Uterus (tissue), 2 donors: ENCODE data around the gene KLHL24.

Experiments used
- POLR2A ChIP-seq, 2 donors: fragments of 450-650 bp; IDR thresholded peaks; one replicate each; pipeline ENCODE4 v1.6.1; 2016; ENCODE audit warnings: antibody characterized with exemption in 2 of 2, mild to moderate bottlenecking in 1 of 2, moderate library complexity in 1 of 2
- TF ChIP-seq, protein P1 (sequence below), 4 experiments: fragments of 200-600 bp in 2 of 4; fragments of 450-650 bp in 2 of 4; sonication (generic) in 2 of 4; IDR thresholded peaks; one replicate each; pipeline ENCODE4 v1.5.1; 2016 to 2019; ENCODE audit warnings: antibody characterized with exemption in 4 of 4, mild to moderate bottlenecking in 2 of 4, moderate library complexity in 1 of 4

DNA sequence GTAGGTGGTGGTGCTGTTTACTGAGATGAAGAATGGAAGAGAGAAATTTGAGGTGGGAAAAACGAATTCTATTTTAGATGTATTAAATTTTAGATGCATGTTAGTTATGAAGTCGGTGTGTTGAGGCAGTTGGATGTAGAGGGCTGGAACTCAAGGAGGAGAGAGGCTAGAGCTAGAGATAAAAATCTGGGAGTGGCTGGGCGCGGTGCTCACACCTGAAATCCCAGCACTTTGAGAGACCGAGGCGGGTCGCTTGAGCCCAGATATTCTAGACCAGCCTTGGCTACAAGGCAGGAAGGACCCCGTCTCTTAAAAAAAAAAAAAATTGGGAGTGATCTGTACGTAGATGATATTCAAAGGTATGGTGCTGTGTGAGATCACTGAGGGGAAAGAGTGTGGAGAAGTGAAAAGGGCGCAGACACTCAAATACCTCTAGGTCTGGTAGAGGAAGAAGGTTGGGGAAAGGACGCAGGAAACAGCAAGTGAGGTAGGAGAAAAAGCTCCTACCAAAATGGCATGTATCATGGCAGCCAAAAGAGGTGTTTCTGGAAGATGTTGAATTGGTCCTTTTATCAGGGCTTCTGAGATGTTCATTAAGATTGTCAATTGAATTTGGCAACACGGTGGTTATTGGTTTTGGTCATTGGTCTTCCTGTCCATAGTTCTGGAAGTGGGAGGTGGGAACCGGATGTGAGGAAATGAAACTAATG, 64.0 kb downstream of the KLHL24 start:
- TF ChIP-seq, protein P1, sequence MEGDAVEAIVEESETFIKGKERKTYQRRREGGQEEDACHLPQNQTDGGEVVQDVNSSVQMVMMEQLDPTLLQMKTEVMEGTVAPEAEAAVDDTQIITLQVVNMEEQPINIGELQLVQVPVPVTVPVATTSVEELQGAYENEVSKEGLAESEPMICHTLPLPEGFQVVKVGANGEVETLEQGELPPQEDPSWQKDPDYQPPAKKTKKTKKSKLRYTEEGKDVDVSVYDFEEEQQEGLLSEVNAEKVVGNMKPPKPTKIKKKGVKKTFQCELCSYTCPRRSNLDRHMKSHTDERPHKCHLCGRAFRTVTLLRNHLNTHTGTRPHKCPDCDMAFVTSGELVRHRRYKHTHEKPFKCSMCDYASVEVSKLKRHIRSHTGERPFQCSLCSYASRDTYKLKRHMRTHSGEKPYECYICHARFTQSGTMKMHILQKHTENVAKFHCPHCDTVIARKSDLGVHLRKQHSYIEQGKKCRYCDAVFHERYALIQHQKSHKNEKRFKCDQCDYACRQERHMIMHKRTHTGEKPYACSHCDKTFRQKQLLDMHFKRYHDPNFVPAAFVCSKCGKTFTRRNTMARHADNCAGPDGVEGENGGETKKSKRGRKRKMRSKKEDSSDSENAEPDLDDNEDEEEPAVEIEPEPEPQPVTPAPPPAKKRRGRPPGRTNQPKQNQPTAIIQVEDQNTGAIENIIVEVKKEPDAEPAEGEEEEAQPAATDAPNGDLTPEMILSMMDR (IDR thresholded peaks at IDR 0.05), result no peak
- TF ChIP-seq POLR2A (IDR thresholded peaks at IDR 0.05), result no peak
